SK-N-SH treated with all-trans-retinoic acid at 6 μM for 48 hours (cell line): Measurements from ENCODE around the gene CHST11.

Experiments used
- ARNTL ChIP-seq: fragments of 450-650 bp; formaldehyde crosslinking; IDR thresholded peaks from 2 replicates; pipeline ENCODE4 v1.5.0; 2020; ENCODE audit warnings: low read depth, mild to moderate bottlenecking, moderate library complexity, borderline replicate concordance
- BACH2 ChIP-seq: fragments of 250-450 bp; sonication (Bioruptor Pico); IDR thresholded peaks from 2 replicates; pipeline ENCODE4 v1.9.0; 2021; ENCODE audit warnings: mild to moderate bottlenecking, borderline replicate concordance
- GLIS3 ChIP-seq: fragments of 250-450 bp; sonication (Bioruptor Pico); IDR thresholded peaks from 2 replicates; pipeline ENCODE4 v1.5.0; 2020; ENCODE audit warnings: mild to moderate bottlenecking, moderate library complexity
- OSR1 ChIP-seq: fragments of 250-450 bp; sonication (Bioruptor Pico); IDR thresholded peaks from 2 replicates; pipeline ENCODE4 v1.8.0; 2022; ENCODE audit warnings: moderate library complexity, mild to moderate bottlenecking, inconsistent platforms
- PPARA ChIP-seq: fragments of 250-450 bp; sonication (Bioruptor Pico); IDR thresholded peaks from 2 replicates; pipeline ENCODE4 v1.5.0; 2020; ENCODE audit warnings: mild to moderate bottlenecking, borderline replicate concordance
- ZFP3 ChIP-seq: fragments of 250-450 bp; sonication (Bioruptor Pico); IDR thresholded peaks from 2 replicates; pipeline ENCODE4 v1.5.0; 2020; ENCODE audit warnings: mild to moderate bottlenecking, moderate library complexity
- ZFP30 ChIP-seq: fragments of 450-650 bp; formaldehyde crosslinking; IDR thresholded peaks from 2 replicates; pipeline ENCODE4 v1.5.0; 2022; ENCODE audit warnings: mild to moderate bottlenecking, moderate library complexity
- ZNF70 ChIP-seq: fragments of 450-650 bp; formaldehyde crosslinking; IDR thresholded peaks from 2 replicates; pipeline ENCODE4 v1.5.0; 2020; ENCODE audit warnings: mild to moderate bottlenecking, moderate library complexity
- ZNF8 ChIP-seq: fragments of 450-650 bp; formaldehyde crosslinking; IDR thresholded peaks from 2 replicates; pipeline ENCODE4 v1.5.0; 2020; ENCODE audit warnings: mild to moderate bottlenecking, moderate library complexity
- TF ChIP-seq, protein P1 (sequence below): fragments of 250-450 bp; sonication (Bioruptor Pico); IDR thresholded peaks from 2 replicates; pipeline ENCODE4 v1.8.0; 2020; ENCODE audit warnings: mild to moderate bottlenecking, moderate library complexity, borderline replicate concordance

DNA sequence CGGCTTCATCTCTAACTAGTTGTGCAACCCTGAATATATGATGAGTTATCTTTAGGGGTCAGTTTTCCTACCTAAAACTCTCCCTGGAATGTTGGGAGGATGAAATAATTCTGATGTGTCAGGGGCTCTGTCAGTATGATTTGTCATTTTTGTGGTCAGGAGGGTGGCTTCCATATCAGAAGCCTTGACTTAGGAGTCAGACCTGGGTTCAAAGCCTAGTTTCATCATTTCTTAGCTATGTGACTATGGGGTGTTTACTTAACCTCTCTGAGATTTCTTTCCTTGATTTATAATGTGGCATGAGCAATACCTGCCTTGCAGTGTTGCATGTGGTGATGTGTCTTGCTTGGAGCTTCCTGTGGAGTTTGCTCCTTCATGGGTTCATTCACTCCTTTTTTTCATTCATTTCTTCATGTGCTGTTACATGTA, 146.8 kb downstream of the CHST11 start:
- TF ChIP-seq GLIS3 (CRISPR knock-in tag) (no peak), BACH2 (CRISPR knock-in tag) (no peak), ZNF70 (CRISPR knock-in tag) (no peak), ZFP3 (CRISPR knock-in tag) (no peak), OSR1 (CRISPR knock-in tag) (no peak), ZFP30 (CRISPR knock-in tag) (no peak), ARNTL (CRISPR knock-in tag) (no peak), PPARA (CRISPR knock-in tag) (no peak), ZNF8 (CRISPR knock-in tag) (no peak)
- TF ChIP-seq, protein P1, sequence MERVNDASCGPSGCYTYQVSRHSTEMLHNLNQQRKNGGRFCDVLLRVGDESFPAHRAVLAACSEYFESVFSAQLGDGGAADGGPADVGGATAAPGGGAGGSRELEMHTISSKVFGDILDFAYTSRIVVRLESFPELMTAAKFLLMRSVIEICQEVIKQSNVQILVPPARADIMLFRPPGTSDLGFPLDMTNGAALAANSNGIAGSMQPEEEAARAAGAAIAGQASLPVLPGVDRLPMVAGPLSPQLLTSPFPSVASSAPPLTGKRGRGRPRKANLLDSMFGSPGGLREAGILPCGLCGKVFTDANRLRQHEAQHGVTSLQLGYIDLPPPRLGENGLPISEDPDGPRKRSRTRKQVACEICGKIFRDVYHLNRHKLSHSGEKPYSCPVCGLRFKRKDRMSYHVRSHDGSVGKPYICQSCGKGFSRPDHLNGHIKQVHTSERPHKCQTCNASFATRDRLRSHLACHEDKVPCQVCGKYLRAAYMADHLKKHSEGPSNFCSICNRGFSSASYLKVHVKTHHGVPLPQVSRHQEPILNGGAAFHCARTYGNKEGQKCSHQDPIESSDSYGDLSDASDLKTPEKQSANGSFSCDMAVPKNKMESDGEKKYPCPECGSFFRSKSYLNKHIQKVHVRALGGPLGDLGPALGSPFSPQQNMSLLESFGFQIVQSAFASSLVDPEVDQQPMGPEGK: no peak
